Gastrocnemius medialis (tissue), 4 donors: ENCODE results near the gene GPR155.

Experiments used
- CTCF ChIP-seq, 5 experiments: fragments of 450-650 bp in 3 of 5; fragments of 200-600 bp in 2 of 5; sonication (generic) in 2 of 5; IDR thresholded peaks in 4 of 5; conservative IDR thresholded peaks in 1 of 5; 1 replicate in 4 of 5; 2 replicates in 1 of 5; pipeline ENCODE4 v1.5.1; 2016 to 2019; ENCODE audit warnings: antibody characterized with exemption in 5 of 5, mild to moderate bottlenecking in 3 of 5, moderate library complexity in 3 of 5
- POLR2A ChIP-seq, 2 donors: fragments of 450-650 bp; IDR thresholded peaks; one replicate each; pipeline ENCODE4 v1.6.1; 2017; ENCODE audit warnings: antibody characterized with exemption in 2 of 2, mild to moderate bottlenecking in 2 of 2, moderate library complexity in 2 of 2

- no peak for TF ChIP-seq CTCF (IDR thresholded peaks at IDR 0.05 in 4 of 5, conservative IDR thresholded peaks at IDR 0.05 in 1 of 5)
- no peak for TF ChIP-seq POLR2A (IDR thresholded peaks at IDR 0.05)
Measured at GRCh38 chr2:174436351-174436750, 50.5 kb downstream of the GPR155 start.
